Measurements from ENCODE around the gene CCDC122.
"Not testable (repeated sequence)": the region's sequence is repeated elsewhere in the genome, so short reads cannot be mapped to it uniquely, and the experiment has no call there.

CCDC122 gene

GRCh38 chr13:43848001-43848649, 31.4 kb downstream of the CCDC122 start:
- no peak for DNase-seq
- no peaks in the 10 kb centered on the region for H3K27me3 ChIP-seq (replicated peaks; ENCODE audit: control insufficient read depth, insufficient read depth, low read length, poor library complexity, severe bottlenecking)
- H3K4me1 ChIP-seq (ENCODE audit: control insufficient read depth, insufficient read depth, low read length, poor library complexity, severe bottlenecking), result no peaks in the 10 kb centered on the region
- H3K4me3 ChIP-seq (ENCODE audit: insufficient read depth, low read depth, low read length, poor library complexity, severe bottlenecking), result no peak overlapping the region
- H3K9me3 ChIP-seq (ENCODE audit: control insufficient read depth, low read length), result peaks cover 3% of the 10 kb centered on the region
- H3K27ac ChIP-seq (ENCODE audit: insufficient read depth, low read length, poor library complexity, severe bottlenecking), result no peak overlapping the region
- H3K36me3 ChIP-seq (ENCODE audit: control insufficient read depth, insufficient read depth, low read length), result no peaks in the 10 kb centered on the region

GRCh38 chr13:43846496-43847158, 32.9 kb downstream of the CCDC122 start:
- no peak overlapping the region for H3K27ac ChIP-seq (ENCODE audit: insufficient read depth, low read length, poor library complexity, severe bottlenecking)
- no peaks in the 10 kb centered on the region for H3K27me3 ChIP-seq (replicated peaks; ENCODE audit: control insufficient read depth, insufficient read depth, low read length, poor library complexity, severe bottlenecking)
- H3K9me3 ChIP-seq (ENCODE audit: control insufficient read depth, low read length), result no peaks in the 10 kb centered on the region
- H3K4me3 ChIP-seq (ENCODE audit: insufficient read depth, low read depth, low read length, poor library complexity, severe bottlenecking), result no peak overlapping the region
- H3K4me1 ChIP-seq (ENCODE audit: control insufficient read depth, insufficient read depth, low read length, poor library complexity, severe bottlenecking), result no peaks in the 10 kb centered on the region
- no peaks in the 10 kb centered on the region for H3K36me3 ChIP-seq (ENCODE audit: control insufficient read depth, insufficient read depth, low read length)
- DNase-seq, result no peak

GRCh38 chr13:43838909-43839308, 40.6 kb downstream of the CCDC122 start:
- no peaks in the 10 kb centered on the region for H3K36me3 ChIP-seq (ENCODE audit: control insufficient read depth, insufficient read depth, low read length)
- H3K4me1 ChIP-seq (ENCODE audit: control insufficient read depth, insufficient read depth, low read length, poor library complexity, severe bottlenecking), result no peaks in the 10 kb centered on the region
- no peaks in the 10 kb centered on the region for H3K27me3 ChIP-seq (replicated peaks; ENCODE audit: control insufficient read depth, insufficient read depth, low read length, poor library complexity, severe bottlenecking)
- H3K4me3 ChIP-seq (ENCODE audit: insufficient read depth, low read depth, low read length, poor library complexity, severe bottlenecking), result no peak overlapping the region
- no peaks in the 10 kb centered on the region for H3K9me3 ChIP-seq (ENCODE audit: control insufficient read depth, low read length)
- no peak for DNase-seq
- H3K27ac ChIP-seq (ENCODE audit: insufficient read depth, low read length, poor library complexity, severe bottlenecking), result no peak overlapping the region

- Histone ChIP-seq H3K36me3 (ENCODE audit: control insufficient read depth, insufficient read depth, low read length) (no peaks in the 10 kb centered on the region), H3K27me3 (replicated peaks; ENCODE audit: control insufficient read depth, insufficient read depth, low read length, poor library complexity, severe bottlenecking) (no peaks in the 10 kb centered on the region), H3K4me3 (ENCODE audit: insufficient read depth, low read depth, low read length, poor library complexity, severe bottlenecking) (no peak overlapping the region), H3K4me1 (ENCODE audit: control insufficient read depth, insufficient read depth, low read length, poor library complexity, severe bottlenecking) (no peaks in the 10 kb centered on the region), H3K27ac (ENCODE audit: insufficient read depth, low read length, poor library complexity, severe bottlenecking) (no peak overlapping the region), H3K9me3 (ENCODE audit: control insufficient read depth, low read length) (no peaks in the 10 kb centered on the region)
- no peak for DNase-seq
Observed at GRCh38 chr13:43835701-43836100, 43.8 kb downstream of the CCDC122 start.

- no peak overlapping the region for H3K27ac ChIP-seq (ENCODE audit: insufficient read depth, low read length, poor library complexity, severe bottlenecking)
- H3K4me1 ChIP-seq (ENCODE audit: control insufficient read depth, insufficient read depth, low read length, poor library complexity, severe bottlenecking), result no peaks in the 10 kb centered on the region
- no peaks in the 10 kb centered on the region for H3K36me3 ChIP-seq (ENCODE audit: control insufficient read depth, insufficient read depth, low read length)
- H3K4me3 ChIP-seq (ENCODE audit: insufficient read depth, low read depth, low read length, poor library complexity, severe bottlenecking), result no peak overlapping the region
- no peaks in the 10 kb centered on the region for H3K9me3 ChIP-seq (ENCODE audit: control insufficient read depth, low read length)
- DNase-seq, result no peak
- H3K27me3 ChIP-seq (replicated peaks; ENCODE audit: control insufficient read depth, insufficient read depth, low read length, poor library complexity, severe bottlenecking), result no peaks in the 10 kb centered on the region
Observed at GRCh38 chr13:43831088-43831487, 48.5 kb downstream of the CCDC122 start.

GRCh38 chr13:43830497-43830881, 49.1 kb downstream of the CCDC122 start:
- Histone ChIP-seq H3K9me3 (ENCODE audit: control insufficient read depth, low read length) (no peaks in the 10 kb centered on the region), H3K4me1 (ENCODE audit: control insufficient read depth, insufficient read depth, low read length, poor library complexity, severe bottlenecking) (no peaks in the 10 kb centered on the region), H3K27ac (ENCODE audit: insufficient read depth, low read length, poor library complexity, severe bottlenecking) (no peak overlapping the region), H3K4me3 (ENCODE audit: insufficient read depth, low read depth, low read length, poor library complexity, severe bottlenecking) (no peak overlapping the region), H3K36me3 (ENCODE audit: control insufficient read depth, insufficient read depth, low read length) (no peaks in the 10 kb centered on the region), H3K27me3 (replicated peaks; ENCODE audit: control insufficient read depth, insufficient read depth, low read length, poor library complexity, severe bottlenecking) (no peaks in the 10 kb centered on the region)
- no peak for DNase-seq

GRCh38 chr13:43824656-43825055, 54.9 kb downstream of the CCDC122 start:
- not testable (repeated sequence) for H3K4me3 ChIP-seq (ENCODE audit: insufficient read depth, low read depth, low read length, poor library complexity, severe bottlenecking); H3K9me3 ChIP-seq (ENCODE audit: control insufficient read depth, low read length); H3K27ac ChIP-seq (ENCODE audit: insufficient read depth, low read length, poor library complexity, severe bottlenecking); H3K4me1 ChIP-seq (ENCODE audit: control insufficient read depth, insufficient read depth, low read length, poor library complexity, severe bottlenecking); H3K36me3 ChIP-seq (ENCODE audit: control insufficient read depth, insufficient read depth, low read length); H3K27me3 ChIP-seq (replicated peaks; ENCODE audit: control insufficient read depth, insufficient read depth, low read length, poor library complexity, severe bottlenecking); DNase-seq

- Histone ChIP-seq H3K4me3 (ENCODE audit: insufficient read depth, low read depth, low read length, poor library complexity, severe bottlenecking) (no peak overlapping the region), H3K27me3 (replicated peaks; ENCODE audit: control insufficient read depth, insufficient read depth, low read length, poor library complexity, severe bottlenecking) (no peaks in the 10 kb centered on the region), H3K36me3 (ENCODE audit: control insufficient read depth, insufficient read depth, low read length) (no peaks in the 10 kb centered on the region), H3K9me3 (ENCODE audit: control insufficient read depth, low read length) (no peaks in the 10 kb centered on the region), H3K27ac (ENCODE audit: insufficient read depth, low read length, poor library complexity, severe bottlenecking) (no peak overlapping the region), H3K4me1 (ENCODE audit: control insufficient read depth, insufficient read depth, low read length, poor library complexity, severe bottlenecking) (no peaks in the 10 kb centered on the region)
- DNase-seq, result no peak
Observed at GRCh38 chr13:43822969-43823368, 56.6 kb downstream of the CCDC122 start.

GRCh38 chr13:43816401-43816889, 63.1 kb downstream of the CCDC122 start:
- Histone ChIP-seq H3K36me3 (ENCODE audit: control insufficient read depth, insufficient read depth, low read length) (no peaks in the 10 kb centered on the region), H3K27ac (ENCODE audit: insufficient read depth, low read length, poor library complexity, severe bottlenecking) (no peak overlapping the region), H3K9me3 (ENCODE audit: control insufficient read depth, low read length) (no peaks in the 10 kb centered on the region), H3K4me3 (ENCODE audit: insufficient read depth, low read depth, low read length, poor library complexity, severe bottlenecking) (no peak overlapping the region), H3K27me3 (replicated peaks; ENCODE audit: control insufficient read depth, insufficient read depth, low read length, poor library complexity, severe bottlenecking) (no peaks in the 10 kb centered on the region), H3K4me1 (ENCODE audit: control insufficient read depth, insufficient read depth, low read length, poor library complexity, severe bottlenecking) (no peaks in the 10 kb centered on the region)
- DNase-seq, result no peak

GRCh38 chr13:43815204-43815603, 64.3 kb downstream of the CCDC122 start:
- Histone ChIP-seq H3K36me3 (ENCODE audit: control insufficient read depth, insufficient read depth, low read length) (no peaks in the 10 kb centered on the region), H3K4me1 (ENCODE audit: control insufficient read depth, insufficient read depth, low read length, poor library complexity, severe bottlenecking) (no peaks in the 10 kb centered on the region), H3K4me3 (ENCODE audit: insufficient read depth, low read depth, low read length, poor library complexity, severe bottlenecking) (no peak overlapping the region), H3K9me3 (ENCODE audit: control insufficient read depth, low read length) (no peaks in the 10 kb centered on the region), H3K27me3 (replicated peaks; ENCODE audit: control insufficient read depth, insufficient read depth, low read length, poor library complexity, severe bottlenecking) (no peaks in the 10 kb centered on the region), H3K27ac (ENCODE audit: insufficient read depth, low read length, poor library complexity, severe bottlenecking) (no peak overlapping the region)
- no peak for DNase-seq
